A673 (cell line): ENCODE measurements around the gene TAF3.

Experiments
- EZH2 ChIP-seq: fragments of 200-600 bp; sonication (generic); IDR thresholded peaks from 2 replicates; pipeline ENCODE4 v1.6.1; 2017; ENCODE audit warnings: borderline replicate concordance, low read depth, mild to moderate bottlenecking, mixed read lengths, antibody characterized with exemption, low read length; ENCODE audit not compliant: poor library complexity, severe bottlenecking
- TF ChIP-seq, protein P1 (sequence below): fragments of 300-800, 200-600 bp; sonication (generic); conservative IDR thresholded peaks from 2 replicates; pipeline ENCODE4 v1.5.1; 2017; ENCODE audit warnings: low read depth, mild to moderate bottlenecking, antibody characterized with exemption, low read length, moderate library complexity, mixed read lengths

GRCh38 chr10:8061274-8062211 lies 243.2 kb downstream of the TAF3 start:
- TF ChIP-seq EZH2: no peak
- TF ChIP-seq, protein P1, sequence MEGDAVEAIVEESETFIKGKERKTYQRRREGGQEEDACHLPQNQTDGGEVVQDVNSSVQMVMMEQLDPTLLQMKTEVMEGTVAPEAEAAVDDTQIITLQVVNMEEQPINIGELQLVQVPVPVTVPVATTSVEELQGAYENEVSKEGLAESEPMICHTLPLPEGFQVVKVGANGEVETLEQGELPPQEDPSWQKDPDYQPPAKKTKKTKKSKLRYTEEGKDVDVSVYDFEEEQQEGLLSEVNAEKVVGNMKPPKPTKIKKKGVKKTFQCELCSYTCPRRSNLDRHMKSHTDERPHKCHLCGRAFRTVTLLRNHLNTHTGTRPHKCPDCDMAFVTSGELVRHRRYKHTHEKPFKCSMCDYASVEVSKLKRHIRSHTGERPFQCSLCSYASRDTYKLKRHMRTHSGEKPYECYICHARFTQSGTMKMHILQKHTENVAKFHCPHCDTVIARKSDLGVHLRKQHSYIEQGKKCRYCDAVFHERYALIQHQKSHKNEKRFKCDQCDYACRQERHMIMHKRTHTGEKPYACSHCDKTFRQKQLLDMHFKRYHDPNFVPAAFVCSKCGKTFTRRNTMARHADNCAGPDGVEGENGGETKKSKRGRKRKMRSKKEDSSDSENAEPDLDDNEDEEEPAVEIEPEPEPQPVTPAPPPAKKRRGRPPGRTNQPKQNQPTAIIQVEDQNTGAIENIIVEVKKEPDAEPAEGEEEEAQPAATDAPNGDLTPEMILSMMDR: no peak
